NOMO-1 treated with DMSO at 0.1 percent for 48 hours (cell line): ENCODE data around the gene ADAMTS17.
A peak's percentile ranks its signal among the peaks of the same experiment; 100 is the strongest.

Source experiments
- DNase-seq: peaks from one replicate; lab custom pipeline; 2025; ENCODE audit not compliant: unreplicated experiment; lab: John Stamatoyannopoulos, UW

The ADAMTS17 gene

DNA sequence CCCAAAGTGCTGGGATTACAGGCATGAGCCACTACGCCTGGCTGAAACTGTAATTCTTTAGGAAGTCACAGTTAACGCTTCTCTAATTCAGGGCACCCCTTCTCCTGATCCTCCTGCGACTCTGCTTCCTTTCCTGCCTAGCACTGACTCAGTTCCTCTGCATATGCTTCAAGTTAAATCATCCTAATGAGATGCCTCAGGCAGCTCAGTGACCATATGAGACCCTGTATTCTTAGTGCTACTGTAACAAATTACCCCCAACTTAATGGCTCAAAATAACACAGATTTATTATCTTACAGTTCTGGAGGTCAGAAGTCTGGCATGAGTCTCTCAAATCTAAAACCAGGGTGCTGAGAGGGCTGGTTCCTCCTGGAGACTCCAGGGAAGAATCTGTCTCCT, 336.8 kb downstream of the ADAMTS17 start:
- DNase-seq, result no peak

DNA sequence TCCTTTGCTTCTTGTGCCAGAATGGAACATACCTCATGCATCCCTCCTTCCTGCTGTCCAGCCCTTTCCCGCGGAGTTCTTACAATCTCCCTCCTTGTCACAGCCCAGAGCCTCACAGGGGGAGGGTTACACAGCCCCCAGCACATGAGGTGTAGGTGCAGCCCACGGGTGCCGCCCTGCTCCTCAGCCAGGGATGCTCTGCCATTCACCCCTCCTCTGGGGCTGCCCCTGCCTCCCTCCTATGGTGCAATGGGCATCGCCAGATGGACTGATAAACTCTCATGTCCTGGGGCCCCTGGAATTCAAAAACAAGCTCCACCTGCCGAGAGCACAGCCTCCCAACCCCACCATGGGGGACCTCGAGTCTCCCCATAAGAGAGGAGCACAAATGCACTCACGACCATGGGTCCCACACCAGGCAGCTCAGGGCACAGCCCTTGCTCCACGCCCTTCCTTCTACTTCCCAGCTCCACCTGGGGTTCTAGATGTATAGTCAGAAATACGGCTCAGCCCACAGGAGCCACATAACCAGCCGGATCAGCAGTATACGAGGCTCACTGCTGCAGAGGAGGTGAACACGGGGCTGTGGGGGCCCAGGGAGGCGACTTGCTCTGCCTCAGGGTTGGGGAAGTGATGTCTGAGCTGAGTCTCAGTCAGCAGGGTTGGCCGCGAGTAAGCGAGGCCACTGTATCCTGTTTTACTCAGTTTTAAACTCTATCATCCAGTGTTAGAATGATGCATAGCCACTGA, 338.8 kb downstream of the ADAMTS17 start:
- no peak for DNase-seq

DNA sequence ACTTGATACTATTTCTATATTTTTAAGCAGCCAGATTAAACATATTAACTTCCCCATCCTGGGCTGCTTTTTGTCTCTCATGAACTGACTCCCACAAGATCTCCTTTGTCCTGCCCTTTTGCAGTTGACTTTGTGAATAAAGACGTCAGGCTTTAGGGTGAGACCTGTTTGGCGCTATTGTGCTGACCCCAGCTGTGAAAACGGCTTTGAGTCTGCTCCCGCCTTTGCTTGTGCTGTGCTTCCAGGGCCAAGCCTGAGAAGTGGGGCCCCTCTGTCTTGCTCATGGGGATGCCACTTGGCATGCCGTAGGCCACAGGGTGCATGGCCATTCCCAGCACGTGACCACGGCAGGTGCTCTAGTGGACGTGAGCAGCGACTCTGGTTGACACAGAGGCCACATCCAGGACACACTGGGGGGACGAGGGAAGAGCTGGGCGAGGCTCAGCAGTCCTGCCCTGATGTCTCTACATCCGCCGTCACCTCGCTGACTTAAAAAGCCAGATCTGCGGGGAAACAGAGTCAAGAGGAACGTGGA, 339.6 kb downstream of the ADAMTS17 start:
- no peak for DNase-seq

DNA sequence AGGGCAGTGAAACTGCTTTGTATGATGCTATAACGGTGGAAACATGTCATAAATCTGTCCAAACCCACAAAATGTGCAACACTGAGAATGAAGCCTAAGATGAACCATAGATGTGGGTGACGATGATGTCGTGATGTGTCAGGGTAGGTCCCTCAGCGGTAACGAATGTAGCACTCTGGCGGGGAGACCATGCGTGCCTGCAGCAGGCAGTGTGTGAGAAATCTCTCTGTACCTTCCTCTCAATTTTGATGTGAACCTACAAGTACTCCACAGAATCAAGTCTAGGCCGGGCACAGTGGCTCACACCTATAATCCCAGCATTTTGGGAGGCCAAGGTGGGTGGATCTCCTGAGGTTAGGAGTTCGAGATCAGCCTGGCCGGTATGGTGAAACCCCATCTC, 340.4 kb downstream of the ADAMTS17 start:
- DNase-seq, result peak; percentile 77

DNA sequence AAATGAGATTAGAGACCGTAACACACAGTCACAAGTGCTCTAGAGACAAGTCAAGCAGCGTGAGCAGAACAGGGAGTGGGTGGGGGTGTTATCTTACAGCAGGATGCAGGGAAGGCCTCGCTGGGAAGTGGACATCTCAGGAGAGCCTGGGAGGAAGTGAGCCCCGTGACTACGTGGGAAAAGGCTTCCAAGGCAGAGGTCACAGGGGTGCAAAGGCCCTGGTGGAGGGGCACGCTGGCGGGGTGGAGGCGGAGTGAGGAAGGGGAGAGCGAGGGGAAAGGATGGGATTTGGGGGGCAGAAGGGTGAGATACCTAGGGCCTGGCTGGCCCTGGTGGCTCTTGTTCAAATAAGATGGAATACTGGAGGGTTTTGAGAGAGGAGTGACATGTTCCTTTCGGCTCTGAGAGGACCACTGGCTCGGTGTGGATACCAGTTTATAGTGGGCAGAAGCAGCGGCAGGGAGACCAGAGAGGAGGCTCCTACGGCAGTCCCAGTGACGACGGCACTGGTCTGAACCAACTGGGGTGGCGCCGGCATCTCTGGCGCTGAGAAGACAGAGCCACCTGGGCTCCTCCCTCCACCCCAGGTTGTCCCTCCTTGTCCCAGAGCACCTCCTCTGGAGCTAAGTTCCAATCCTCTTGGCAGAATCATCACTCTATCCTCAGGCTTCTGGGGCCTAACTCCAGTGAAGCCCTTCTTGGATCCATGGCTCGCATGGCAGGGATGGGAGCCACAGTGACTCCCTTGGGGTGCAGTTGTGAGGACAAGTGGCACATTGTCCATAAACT, 342.3 kb downstream of the ADAMTS17 start:
- no peak for DNase-seq

DNA sequence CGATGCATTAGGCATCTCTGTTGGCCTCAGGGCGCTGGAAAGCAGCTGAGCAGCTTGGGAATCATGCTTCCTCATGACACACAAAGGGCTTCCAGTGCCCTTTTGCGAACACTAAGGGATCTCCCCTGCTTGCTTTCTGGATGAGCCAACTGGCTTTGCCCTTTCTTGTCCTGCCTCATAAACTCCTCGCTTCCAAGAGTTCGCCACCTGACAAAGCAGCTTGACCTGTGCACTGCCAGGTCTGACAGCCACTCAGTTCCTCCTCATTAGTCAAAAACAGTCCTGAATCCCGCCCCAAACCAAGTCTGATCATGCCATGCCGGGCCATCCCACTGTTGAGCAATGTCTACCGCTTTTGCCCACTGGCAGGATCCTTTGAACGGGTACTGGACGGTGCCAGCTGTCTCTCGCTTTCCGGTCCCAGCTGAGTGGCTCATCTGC, 343.1 kb downstream of the ADAMTS17 start:
- no peak for DNase-seq

DNA sequence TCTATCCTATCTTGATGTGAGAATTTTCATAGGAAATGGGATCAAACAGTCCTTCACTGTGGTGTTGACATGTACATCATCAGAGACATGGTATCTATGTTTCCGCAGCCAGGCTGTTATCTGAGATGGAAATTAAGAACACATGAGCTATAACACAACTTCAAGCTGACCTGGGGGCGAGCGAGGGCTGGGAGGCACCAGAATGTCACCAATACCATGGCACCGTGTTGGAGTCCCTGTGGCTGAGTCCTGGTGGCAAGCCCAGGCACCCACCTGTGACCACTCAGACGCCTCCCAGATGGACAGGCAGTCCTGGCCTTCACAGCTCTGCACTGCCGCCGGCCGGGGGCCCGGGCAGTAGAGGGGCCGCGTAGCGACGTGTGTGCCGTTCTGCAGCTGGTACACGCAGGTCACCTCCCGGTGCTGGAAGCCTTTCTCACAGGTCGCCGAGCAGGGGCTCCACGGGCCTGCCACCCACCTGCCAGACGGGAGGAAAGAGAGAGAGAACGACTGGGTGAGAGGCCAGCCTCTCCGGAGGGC, 344.6 kb downstream of the ADAMTS17 start:
- DNase-seq, result no peak

DNA sequence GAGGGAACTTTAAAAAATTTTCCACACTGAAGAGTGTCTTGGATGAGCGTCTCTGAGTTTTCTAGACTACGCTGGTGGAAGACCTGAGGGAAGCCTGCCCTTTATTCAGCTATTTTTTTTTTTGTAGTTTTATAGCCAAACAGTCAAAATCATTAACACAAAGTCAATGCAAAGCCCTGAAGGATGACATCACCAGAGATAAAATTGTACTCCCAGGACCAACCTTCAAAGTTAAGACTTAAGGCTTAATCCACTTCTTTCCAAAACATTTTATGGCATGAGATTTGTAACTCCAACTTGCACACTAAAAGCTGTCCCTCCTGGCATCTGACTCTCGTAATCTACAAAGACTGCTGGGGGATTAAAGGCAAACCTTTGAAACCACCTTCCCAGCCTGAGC, 345.1 kb downstream of the ADAMTS17 start:
- no peak for DNase-seq

DNA sequence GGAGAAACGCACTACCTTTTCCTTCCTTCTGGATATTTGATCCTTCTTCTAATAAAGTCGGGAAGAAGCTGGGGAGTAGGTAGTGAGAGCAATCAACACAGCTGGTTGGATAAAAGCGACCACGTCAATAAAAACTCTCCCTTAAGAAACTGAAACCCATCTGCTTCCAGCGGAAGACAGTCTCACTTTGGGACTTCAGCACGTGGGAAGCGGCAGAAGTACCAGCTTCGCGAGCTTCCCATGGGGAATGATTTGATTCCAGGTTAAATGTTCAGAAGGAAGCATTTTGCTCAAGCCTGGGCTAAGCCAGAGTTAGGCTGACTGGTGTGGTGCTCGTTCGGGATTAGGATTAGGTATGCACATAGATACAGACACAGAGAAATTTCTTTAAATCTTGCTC, 346.2 kb downstream of the ADAMTS17 start:
- DNase-seq, result no peak

DNA sequence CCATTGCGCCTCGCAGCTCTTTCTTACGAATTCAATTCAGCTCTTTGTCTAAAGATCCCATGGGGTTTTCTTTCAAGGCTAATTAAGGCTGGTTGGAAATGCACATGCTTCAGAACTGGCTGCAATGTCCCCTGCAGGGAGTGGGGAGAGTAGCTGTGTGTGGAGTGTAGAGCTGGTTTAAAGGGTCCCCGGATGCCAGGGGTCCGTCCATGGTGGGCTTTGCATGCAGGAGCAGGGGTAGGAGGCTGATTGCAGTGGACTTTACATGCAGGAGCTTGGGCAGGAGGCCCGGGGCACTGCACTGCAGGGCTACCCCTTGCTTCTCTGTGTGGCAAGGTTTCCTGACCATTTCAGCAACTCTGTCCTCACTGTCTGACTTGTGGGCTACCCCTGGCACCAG, 346.9 kb downstream of the ADAMTS17 start:
- DNase-seq, result no peak

DNA sequence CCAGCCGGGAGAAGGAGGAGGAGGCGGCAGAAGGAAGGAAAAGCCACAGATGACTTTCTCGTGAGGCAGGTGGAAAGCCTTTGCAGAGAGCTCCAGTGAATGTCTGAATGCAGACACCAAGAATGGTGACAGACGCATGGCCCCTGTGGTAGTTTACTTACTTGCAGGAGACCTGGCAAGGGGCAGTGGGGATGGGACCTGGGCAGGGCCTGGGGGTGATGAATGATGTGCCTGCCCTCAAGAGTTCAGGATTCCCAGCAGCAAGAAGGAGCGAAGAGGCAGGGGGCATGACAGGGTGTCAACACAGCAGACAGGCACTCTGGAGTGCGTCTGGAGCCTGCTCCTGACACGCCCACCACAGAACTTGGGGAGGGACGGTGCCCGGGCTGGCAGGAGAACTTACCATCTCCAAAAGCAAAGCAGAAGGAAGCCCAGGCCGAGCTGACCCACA, 348.1 kb downstream of the ADAMTS17 start:
- no peak for DNase-seq

DNA sequence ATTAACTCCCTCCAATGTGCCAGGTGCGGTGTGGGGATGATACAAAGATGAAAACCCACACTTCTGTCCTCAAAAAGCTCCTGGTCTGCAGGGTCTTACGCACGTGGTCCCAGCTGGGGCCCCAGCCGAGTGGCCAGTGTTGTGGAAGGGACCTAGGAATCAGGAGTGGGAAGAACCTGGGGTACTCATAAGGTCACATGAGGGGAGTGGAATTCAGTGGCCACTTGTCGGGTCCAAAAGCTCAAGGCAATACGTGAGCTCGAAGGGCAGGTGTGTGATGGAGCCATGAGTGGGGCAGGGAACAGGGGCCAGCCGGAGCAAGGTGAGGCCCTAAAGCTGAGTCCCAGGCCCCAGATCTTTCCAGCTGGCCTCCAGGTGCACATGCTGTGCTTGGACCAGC, 348.5 kb downstream of the ADAMTS17 start:
- no peak for DNase-seq

DNA sequence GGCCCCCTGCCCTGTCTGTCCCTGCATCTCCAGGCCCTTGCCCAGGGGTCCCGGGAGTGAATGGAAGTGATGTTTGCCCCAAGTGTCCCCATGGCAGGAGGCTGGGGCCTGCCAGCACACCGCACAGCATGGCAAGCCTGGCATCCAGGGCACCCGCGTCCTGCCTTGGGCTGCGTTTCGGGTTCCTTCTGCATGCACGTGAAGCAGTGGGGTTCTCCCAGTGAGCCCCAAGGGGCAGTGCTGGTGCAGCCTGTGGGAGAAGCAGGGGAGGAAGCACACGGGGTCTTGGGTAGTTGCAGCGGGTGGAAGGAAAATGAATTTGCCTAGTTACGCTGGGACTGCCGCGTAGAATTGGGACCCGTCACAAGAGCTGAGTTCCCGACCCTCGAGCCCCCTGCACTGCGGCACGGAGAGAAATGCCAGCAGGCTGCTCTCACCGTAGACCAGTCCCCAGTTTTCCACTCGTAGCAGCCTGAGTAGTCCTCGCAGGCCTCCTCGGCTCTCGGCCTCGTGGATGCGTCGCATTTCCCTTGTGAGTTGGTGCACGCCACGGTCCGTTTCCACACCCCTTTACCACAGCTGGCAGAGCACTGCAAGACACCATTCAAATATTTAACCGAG, 349.1 kb downstream of the ADAMTS17 start:
- no peak for DNase-seq

DNA sequence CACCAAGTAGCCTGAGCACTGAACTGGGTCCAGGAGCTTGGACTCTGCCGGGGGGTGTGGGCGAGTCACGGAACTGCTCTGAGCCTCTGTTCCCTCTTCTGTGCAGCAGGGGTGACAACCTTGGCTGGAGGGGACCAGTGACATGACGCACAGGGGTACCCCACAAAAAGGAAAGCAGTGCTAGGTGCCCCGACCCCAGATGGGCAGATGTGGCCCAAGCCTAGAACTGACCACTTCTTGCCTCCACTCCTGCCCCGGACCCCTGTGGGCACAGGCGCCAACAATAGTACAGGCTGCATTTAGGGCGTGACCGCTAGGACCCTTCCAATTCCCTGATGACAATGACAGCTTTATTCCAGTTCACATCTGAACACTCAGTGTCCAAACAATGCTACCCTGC, 352.7 kb downstream of the ADAMTS17 start:
- DNase-seq, result no peak

DNA sequence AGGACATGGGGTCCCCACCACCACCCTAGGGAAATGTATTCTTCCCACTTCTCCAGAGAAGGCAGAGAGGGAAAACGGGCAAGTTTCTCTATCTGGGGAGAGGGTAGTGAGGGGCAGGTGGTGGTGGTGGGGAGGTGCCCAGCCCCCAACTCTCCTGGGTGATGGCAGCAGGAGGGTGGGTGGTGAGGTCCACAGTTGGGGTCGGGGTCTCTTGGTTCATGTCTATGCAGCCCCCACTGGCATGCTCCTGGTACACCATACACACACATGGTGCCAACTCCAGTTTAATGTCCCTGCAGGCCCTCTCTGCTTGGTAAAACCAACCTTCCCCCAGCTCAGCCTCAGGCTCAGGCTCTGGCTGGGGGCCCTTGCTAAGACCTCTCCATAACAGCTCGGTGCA, 354.1 kb downstream of the ADAMTS17 start:
- no peak for DNase-seq

DNA sequence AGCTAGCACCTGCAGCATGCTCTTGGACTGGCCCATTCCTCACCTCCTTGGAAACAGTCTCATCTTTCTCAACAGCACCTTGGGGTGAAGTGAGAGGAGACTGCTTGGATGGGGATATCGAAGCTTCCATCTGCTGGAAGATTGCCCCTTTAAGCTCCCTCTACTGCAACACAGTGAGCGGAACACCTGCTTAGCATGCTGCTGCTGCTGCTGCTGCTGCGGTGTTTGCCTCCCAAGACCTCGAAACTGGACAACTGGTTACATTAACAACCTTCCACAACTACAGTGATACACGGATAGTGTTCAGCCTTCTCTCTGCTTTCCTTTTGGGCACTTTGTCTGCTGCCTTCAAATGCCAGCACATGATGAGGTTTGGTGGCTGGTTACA, 354.7 kb downstream of the ADAMTS17 start:
- DNase-seq, result no peak

DNA sequence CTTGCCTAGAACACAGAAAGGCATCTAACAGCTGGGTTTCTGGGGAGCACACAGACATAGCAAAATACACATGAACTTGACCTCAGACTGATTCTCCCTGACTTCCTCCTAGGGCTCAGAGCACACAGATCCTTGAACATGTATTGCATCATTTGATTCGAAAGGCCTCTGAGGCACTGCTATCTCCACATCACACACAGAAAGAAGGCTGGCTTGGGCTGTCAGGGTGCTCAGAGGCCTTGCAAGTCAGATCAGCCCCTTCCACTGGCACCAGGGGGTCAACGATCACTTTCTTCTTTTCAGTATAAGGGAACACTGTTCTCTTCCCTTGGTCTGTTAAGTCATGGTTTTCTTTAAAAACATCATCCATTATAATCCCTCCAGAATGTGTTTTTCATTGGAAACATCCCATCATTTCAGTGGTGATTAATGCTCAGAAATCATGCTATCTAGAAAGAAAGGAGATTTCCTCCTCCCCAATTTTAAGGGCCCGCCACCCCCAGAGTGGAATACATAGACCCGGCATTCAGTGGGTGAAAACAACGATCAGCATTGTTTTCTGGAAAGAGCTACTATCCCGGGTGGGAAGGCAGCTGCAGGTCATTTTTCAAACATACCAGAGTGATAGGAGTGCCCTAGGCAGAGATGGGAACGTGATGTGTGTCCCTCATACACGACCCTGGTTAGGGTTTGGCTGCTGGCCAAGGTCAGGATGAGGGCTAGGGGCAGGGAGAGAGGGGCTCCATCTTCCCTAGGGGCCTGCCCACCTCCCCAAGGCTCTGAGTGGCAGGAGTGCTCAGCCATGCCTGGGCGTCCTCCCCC, 355.3 kb downstream of the ADAMTS17 start:
- DNase-seq, result peak; percentile 49

DNA sequence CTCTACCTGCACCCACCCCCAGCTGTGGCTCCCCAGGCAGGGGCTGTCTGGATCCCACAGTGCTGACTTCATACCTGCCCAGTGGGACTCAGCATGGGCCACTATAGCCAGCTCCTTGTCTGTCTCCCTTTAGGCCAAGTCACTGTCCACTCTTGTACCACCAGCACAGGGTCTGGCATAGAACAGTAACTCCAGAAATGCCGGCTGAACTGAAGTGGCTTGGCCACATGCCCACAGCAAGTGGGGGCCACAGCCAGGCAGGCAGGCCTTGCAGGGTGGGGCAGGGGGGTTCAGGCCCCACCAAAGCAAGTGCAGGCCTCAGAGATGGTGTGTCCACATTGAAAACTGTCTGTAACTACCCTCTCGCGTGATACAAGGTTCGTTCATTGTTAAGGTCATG, 355.9 kb downstream of the ADAMTS17 start:
- DNase-seq, result no peak

DNA sequence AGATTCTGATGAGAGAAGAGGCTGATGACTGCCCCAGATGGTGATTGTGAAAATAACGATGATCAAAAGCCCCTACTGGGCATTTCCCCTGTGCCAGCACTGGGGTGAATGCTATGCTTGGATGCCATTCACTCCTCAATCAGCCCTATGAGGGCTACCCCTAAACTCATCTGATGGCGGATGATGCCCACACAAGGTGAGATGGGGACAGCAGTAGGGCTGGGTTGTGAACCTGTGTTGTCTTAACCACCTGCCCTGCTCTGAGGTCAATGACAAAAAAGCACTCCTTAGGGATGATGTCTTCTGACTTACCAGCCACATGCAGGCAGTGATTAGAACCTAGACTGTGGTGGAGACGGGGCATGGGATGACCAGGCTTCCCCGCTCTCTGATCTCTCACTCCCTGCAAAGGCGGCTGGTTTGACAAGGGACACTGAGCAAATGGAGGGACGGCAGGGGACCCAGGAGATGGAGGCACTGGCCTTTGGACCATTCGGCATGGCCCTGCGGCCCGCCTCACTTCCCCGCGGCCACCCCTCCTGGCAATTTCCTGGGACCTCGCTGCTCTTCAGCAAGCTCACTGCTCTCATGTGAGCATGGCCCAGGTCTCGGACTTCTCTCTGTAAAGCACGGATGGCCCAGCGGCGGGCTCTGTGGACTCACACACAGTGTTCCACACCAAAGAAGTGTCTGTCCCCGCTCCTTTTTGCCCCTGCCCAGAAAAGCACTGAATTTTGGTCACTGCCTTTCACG, 357.1 kb downstream of the ADAMTS17 start:
- no peak for DNase-seq

DNA sequence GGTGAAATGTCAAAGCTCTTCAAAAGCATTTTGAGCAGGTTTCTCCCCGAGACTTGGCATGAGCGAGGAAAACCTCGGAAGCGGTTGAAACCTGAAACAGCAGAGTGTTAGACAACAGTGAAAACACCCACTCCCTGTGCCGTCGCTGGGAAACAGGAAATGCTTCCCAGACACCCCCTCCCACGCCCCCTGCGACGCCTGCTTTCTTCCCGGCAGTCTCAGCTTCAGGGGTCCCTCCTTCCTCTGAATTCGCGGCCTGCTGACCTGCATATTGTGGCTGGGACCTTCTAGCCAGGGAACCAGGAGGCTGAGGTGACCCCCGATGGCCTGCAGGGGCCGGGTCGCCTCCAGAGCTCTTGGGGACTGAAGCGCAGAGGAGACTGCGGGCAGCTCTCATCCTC, 357.9 kb downstream of the ADAMTS17 start:
- DNase-seq, result no peak
